Fibroblast of villous mesenchyme (primary cell): ENCODE results near the gene FBXO21. TPM values are rescaled to one million over a fixed set of nuclear protein-coding genes. Genes with fewer than 3 reads are reported as not detected.

Experiments
- DNase-seq: peaks from one replicate; pipeline ENCODE4 v3.0.0-alpha.2; 2010; ENCODE audit warnings: low read depth
- H3K4me3 ChIP-seq: 2 replicates; pipeline ENCODE4 v1.5.1; 2011; ENCODE audit warnings: low read depth, mild to moderate bottlenecking, low read length
- CTCF ChIP-seq: IDR thresholded peaks from 2 replicates; pipeline ENCODE4 v1.5.1; 2012; ENCODE audit warnings: low read depth, mild to moderate bottlenecking, low read length; ENCODE audit not compliant: insufficient read depth
- total RNA-seq: library from RNA; depleted of rRNA; stranded (reverse); fragments of >200 nt; gene quantifications from 2 replicates; pipeline ENCODE4 v1.2.3, GENCODE V29; 2012

The FBXO21 gene
- total RNA-seq: 48.4 and 72.5 TPM in 2 replicates

GRCh38 chr12:117190210-117190781 is at the start of gene FBXO21:
Gene FBXO21, minus strand, starts transcription at chr12:117190470. Its CDS starts 14 bp downstream, at chr12:117190456.
- no peak for TF ChIP-seq CTCF
- H3K4me3 ChIP-seq: peak within 1 kb of the TSS; percentile 92
- peak; percentile 80 for DNase-seq

GRCh38 chr12:117236456-117237001 is 46.3 kb upstream of the FBXO21 start:
- TF ChIP-seq CTCF: peak; percentile 65
- DNase-seq: peak; percentile 53

GRCh38 chr12:117235261-117235660 is 45.0 kb upstream of the FBXO21 start:
- DNase-seq: no peak
- no peak for TF ChIP-seq CTCF
- no peak overlapping the region for H3K4me3 ChIP-seq

More at GRCh38 chr12:117236456-117237001, 46.3 kb upstream of the FBXO21 start:
- H3K4me3 ChIP-seq: no peak overlapping the region

- DNase-seq: no peak
- H3K4me3 ChIP-seq: no peak overlapping the region
- no peak for TF ChIP-seq CTCF
Measured at GRCh38 chr12:117234441-117234840, 44.2 kb upstream of the FBXO21 start.

- H3K4me3 ChIP-seq: no peak overlapping the region
- no peak for TF ChIP-seq CTCF
- no peak for DNase-seq
Measured at GRCh38 chr12:117231750-117232149, 41.5 kb upstream of the FBXO21 start.

GRCh38 chr12:117228239-117228638 is 38.0 kb upstream of the FBXO21 start:
- TF ChIP-seq CTCF: no peak
- no peak overlapping the region for H3K4me3 ChIP-seq
- no peak for DNase-seq
